Measurements from ENCODE around the gene ZNF100. TPM values are rescaled to one million over a fixed set of nuclear protein-coding genes. Genes with fewer than 3 reads are reported as not detected.
A peak's percentile ranks its signal among the peaks of the same experiment; 100 is the strongest.

ZNF100 gene
- total and polyA plus RNA-seq, 2 experiments from 2014 or later = 2.3 to 9.7 TPM

DNA sequence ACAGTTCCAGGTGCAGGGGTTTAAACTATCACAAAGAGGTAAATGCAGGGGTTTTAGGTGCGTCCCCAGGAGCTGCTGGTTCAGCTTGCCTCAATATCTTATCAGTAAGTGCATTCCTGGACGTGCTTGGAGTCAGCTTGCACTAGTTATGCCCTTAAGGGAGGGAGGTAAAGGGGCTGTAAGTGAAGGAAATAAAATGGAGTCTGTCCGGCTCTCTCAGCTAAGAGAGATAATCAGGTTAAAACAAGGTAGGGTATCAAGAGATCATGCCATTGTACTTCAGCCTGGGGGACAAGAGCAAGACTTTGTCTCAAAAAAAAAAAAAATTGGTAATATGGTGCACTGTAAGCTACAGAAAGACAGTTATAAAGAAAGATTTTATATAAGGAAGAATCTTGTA, 69.7 kb downstream of the ZNF100 start:
- Histone ChIP-seq H3K9me3 (ENCODE audit: low read depth) (no peaks in the 10 kb centered on the region), H3K4me3 (no peak overlapping the region), H3K79me2 (no peaks in the 10 kb centered on the region)

DNA sequence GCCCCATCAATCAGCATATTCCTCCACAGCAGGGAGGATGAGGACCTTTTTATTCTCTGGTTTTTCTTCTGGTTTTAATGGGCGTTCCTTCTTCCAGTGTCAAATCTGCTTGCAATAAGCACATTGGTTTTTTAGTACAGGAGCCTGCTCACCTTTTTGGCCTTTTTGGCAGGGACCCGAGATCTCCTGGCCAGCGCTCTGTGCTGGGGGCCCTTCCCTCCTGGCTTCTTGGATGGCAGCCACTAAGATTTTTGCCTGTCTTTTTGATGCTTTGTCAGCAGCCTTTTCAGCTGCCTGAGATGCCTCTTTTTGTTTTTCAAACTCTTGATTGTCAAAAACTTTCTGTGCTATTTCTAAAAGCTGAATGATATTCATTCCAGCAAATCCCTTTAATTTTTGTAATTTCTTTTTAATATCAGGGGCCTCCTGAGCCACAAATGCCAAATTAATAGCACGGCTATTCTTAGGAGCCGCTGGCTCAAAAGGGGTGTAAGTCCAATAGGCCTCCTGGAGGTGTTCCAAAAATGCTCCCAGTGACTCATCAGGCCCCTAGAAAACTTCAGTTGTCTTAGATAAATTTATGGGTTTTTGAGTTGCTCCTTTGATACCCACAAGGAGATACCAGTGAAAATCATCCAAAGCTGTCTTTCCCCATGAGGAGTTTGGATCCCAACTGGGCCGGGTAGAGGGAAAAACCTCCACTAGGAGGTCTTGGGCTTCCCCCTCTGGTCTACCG, 73.0 kb downstream of the ZNF100 start:
- Histone ChIP-seq H3K9me2 (replicated peaks; ENCODE audit: insufficient read depth) (no peaks in the 10 kb centered on the region), H2AFZ (no peak overlapping the region), H3K79me2 (no peaks in the 10 kb centered on the region), H3K9me3 (ENCODE audit: low read depth) (no peaks in the 10 kb centered on the region), H3K4me3 (no peak overlapping the region), H3K27ac (no peak overlapping the region), H3K4me1 (ENCODE audit: insufficient read depth) (no peaks in the 10 kb centered on the region), H3K27me3 (no peaks in the 10 kb centered on the region), H4K20me1 (ENCODE audit: insufficient read depth, poor library complexity, severe bottlenecking) (no peaks in the 10 kb centered on the region), H3K36me3 (replicated peaks; ENCODE audit: insufficient read depth, low read depth) (no peaks in the 10 kb centered on the region), H3K4me2 (no peak overlapping the region)
- WGBS (ENCODE audit: low lambda C conversion rate, missing lambda C conversion rate) = 76% methylated on average over 7 of the region's 7 CpGs
- no peak for TF ChIP-seq EZH2phosphoT487 (IDR thresholded peaks at IDR 0.05; ENCODE audit: low read depth, severe bottlenecking, unreplicated experiment)
- no peak for TF ChIP-seq EZH2 (IDR thresholded peaks at IDR 0.05; ENCODE audit: borderline replicate concordance)
- TF ChIP-seq, protein P1, sequence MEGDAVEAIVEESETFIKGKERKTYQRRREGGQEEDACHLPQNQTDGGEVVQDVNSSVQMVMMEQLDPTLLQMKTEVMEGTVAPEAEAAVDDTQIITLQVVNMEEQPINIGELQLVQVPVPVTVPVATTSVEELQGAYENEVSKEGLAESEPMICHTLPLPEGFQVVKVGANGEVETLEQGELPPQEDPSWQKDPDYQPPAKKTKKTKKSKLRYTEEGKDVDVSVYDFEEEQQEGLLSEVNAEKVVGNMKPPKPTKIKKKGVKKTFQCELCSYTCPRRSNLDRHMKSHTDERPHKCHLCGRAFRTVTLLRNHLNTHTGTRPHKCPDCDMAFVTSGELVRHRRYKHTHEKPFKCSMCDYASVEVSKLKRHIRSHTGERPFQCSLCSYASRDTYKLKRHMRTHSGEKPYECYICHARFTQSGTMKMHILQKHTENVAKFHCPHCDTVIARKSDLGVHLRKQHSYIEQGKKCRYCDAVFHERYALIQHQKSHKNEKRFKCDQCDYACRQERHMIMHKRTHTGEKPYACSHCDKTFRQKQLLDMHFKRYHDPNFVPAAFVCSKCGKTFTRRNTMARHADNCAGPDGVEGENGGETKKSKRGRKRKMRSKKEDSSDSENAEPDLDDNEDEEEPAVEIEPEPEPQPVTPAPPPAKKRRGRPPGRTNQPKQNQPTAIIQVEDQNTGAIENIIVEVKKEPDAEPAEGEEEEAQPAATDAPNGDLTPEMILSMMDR (IDR thresholded peaks at IDR 0.05; ENCODE audit: poor library complexity) = no peak
- no peak for DNase-seq (ENCODE audit: low spot score)

More for the DNA sequence above, 69.7 kb downstream of the ZNF100 start:
- no peaks in the 10 kb centered on the region for H3K27me3 ChIP-seq
- H2AFZ ChIP-seq = peak overlapping the region; percentile 31
- no peak for DNase-seq (ENCODE audit: low spot score)
- no peaks in the 10 kb centered on the region for H3K9me2 ChIP-seq (replicated peaks; ENCODE audit: insufficient read depth)
- H3K4me2 ChIP-seq = peak overlapping the region; percentile 64
- no peaks in the 10 kb centered on the region for H4K20me1 ChIP-seq (ENCODE audit: insufficient read depth, poor library complexity, severe bottlenecking)
- no peaks in the 10 kb centered on the region for H3K36me3 ChIP-seq (replicated peaks; ENCODE audit: insufficient read depth, low read depth)
- 30% methylated on average over 3 of the region's 3 CpGs for WGBS (ENCODE audit: low lambda C conversion rate, missing lambda C conversion rate)
- no peak overlapping the region for H3K27ac ChIP-seq
- TF ChIP-seq EZH2phosphoT487 (IDR thresholded peaks at IDR 0.05; ENCODE audit: low read depth, severe bottlenecking, unreplicated experiment) (no peak), EZH2 (IDR thresholded peaks at IDR 0.05; ENCODE audit: borderline replicate concordance) (no peak)
- TF ChIP-seq, protein P1 (IDR thresholded peaks at IDR 0.05; ENCODE audit: poor library complexity) = no peak
- H3K4me1 ChIP-seq (ENCODE audit: insufficient read depth) = no peaks in the 10 kb centered on the region

DNA sequence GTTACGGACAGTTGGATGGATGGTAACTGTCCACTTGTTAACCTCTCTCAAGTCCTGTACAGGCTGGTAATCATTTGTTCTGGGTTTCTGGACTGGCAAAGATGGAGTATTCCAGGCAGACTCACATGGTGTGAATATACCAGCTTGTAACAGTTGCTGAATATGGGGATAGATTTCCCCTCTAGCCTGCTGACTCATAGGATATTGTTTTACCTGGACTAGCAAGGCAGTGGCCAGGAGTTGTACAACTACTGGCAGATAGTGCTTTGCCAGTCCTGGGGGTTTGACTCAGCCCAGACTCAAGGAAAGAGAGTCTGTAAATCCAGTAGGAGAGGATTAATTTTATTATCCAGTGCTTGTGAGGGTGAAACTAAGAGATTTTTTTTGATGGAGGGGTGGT, 74.0 kb downstream of the ZNF100 start:
- no peak for DNase-seq (ENCODE audit: low spot score)
- Histone ChIP-seq H3K27me3 (no peaks in the 10 kb centered on the region), H3K4me2 (no peak overlapping the region), H3K9me2 (replicated peaks; ENCODE audit: insufficient read depth) (no peaks in the 10 kb centered on the region), H3K79me2 (no peaks in the 10 kb centered on the region), H3K4me3 (no peak overlapping the region), H3K36me3 (replicated peaks; ENCODE audit: insufficient read depth, low read depth) (no peaks in the 10 kb centered on the region), H3K9me3 (ENCODE audit: low read depth) (no peaks in the 10 kb centered on the region), H3K27ac (no peak overlapping the region), H4K20me1 (ENCODE audit: insufficient read depth, poor library complexity, severe bottlenecking) (no peaks in the 10 kb centered on the region), H3K4me1 (ENCODE audit: insufficient read depth) (no peaks in the 10 kb centered on the region), H2AFZ (no peak overlapping the region)
- WGBS (ENCODE audit: low lambda C conversion rate, missing lambda C conversion rate) = 100% methylated on average over 1 of the region's 1 CpG
- TF ChIP-seq, protein P1 (IDR thresholded peaks at IDR 0.05; ENCODE audit: poor library complexity) = no peak
- TF ChIP-seq EZH2 (IDR thresholded peaks at IDR 0.05; ENCODE audit: borderline replicate concordance) = no peak
- TF ChIP-seq EZH2phosphoT487 (IDR thresholded peaks at IDR 0.05; ENCODE audit: low read depth, severe bottlenecking, unreplicated experiment) = no peak
